Right lobe of liver (tissue), 6 donors: ENCODE measurements around the gene ABCA6. TPM values are rescaled to one million over a fixed set of nuclear protein-coding genes. Genes with fewer than 3 reads are reported as not detected.

ENCODE experiments used
- ATAC-seq, 4 donors: fragments of 200-7000 bp; cut with Tn5 transposase; one replicate each; pipeline ENCODE4 v1.9.1; 2020; ENCODE audit warnings: mild to moderate bottlenecking in 4 of 4, moderate library complexity in 4 of 4
- DNase-seq, 3 donors: peaks; one replicate each; pipeline ENCODE4 v3.0.0-alpha.2; 2020
- H3K27ac ChIP-seq, 3 donors: fragments of 200-600 bp; one replicate each; pipeline ENCODE4 v1.8.0; 2022
- H3K27me3 ChIP-seq, 2 donors: fragments of 200-600 bp; one replicate each; pipeline ENCODE4 v1.8.0; 2022
- H3K36me3 ChIP-seq, 4 donors: fragments of 200-600 bp; sonication (generic) in 1 of 4; one replicate each; pipeline versions ENCODE4 v1.5.1 to v1.8.0; 2017 to 2022; ENCODE audit warnings: control low read depth in 1 of 4
- H3K4me1 ChIP-seq, 4 donors: fragments of 200-600 bp; sonication (generic) in 1 of 4; one replicate each; pipeline versions ENCODE4 v1.5.1 to v1.8.0; 2017 to 2022; ENCODE audit warnings: control low read depth in 1 of 4
- H3K4me3 ChIP-seq, 3 donors: fragments of 200-600 bp; one replicate each; pipeline ENCODE4 v1.8.0; 2022
- H3K9me3 ChIP-seq, 4 donors: fragments of 200-600 bp; sonication (generic) in 1 of 4; one replicate each; pipeline versions ENCODE4 v1.5.1 to v1.8.0; 2017 to 2022; ENCODE audit warnings: control low read depth in 1 of 4
- POLR2A ChIP-seq: fragments of 450-650 bp; IDR thresholded peaks from one replicate; pipeline ENCODE4 v1.6.1; 2017; ENCODE audit warnings: antibody characterized with exemption, mild to moderate bottlenecking
- WGBS: methylation state at CpG from one replicate; pipeline ENCODE4 v1.1.6; 2018; ENCODE audit warnings: low coverage, low lambda C conversion rate; ENCODE audit not compliant: insufficient coverage; ENCODE audit errors: missing lambda C conversion rate; 5-methylcytosine and 5-hydroxymethylcytosine counted together
- intact Hi-C, 2 donors: fragments of 100-400 bp; cut with DNase I; formaldehyde crosslinking; loops; one replicate each; pipeline versions ENCODE4 v1.11.2 to v1.14.1; 2022
- total RNA-seq, 6 experiments: library from RNA; depleted of rRNA in 2 of 6; stranded (reverse); fragments of >200 nt in 2 of 6; fragmentation: NEBNext Ultra II Directional in 3 of 6; extraction: Animal tissue kit (Norgen Biotek cat#: 25700) in 3 of 6; gene quantifications; one replicate each; pipeline versions ENCODE4 v1.1.0 to v1.2.4, GENCODE V29; 2016 to 2023
- TF ChIP-seq, protein P1 (sequence below), 4 donors: fragments of 200-600 bp in 3 of 4; fragments of 450-650 bp in 1 of 4; IDR thresholded peaks; one replicate each; pipeline versions ENCODE4 v1.5.1 to v1.8.0; 2016 to 2022; ENCODE audit warnings: antibody characterized with exemption in 4 of 4, mild to moderate bottlenecking in 2 of 4
- donor health status: DM: no; HTN: yes; CAD: no.
- donor health status: DM: no; HTN: no; CAD: no.
- donor health status: DM: no; HTN: no; CAD: no.
- donor health status: DM: no; HTN: yes; CAD: no.
- donor health status: DM: no; HTN: yes; CAD: no.

ABCA6 gene
- total RNA-seq, 6 experiments from 2014 or later: 54.7 to 155 (median 86.2) TPM

DNA sequence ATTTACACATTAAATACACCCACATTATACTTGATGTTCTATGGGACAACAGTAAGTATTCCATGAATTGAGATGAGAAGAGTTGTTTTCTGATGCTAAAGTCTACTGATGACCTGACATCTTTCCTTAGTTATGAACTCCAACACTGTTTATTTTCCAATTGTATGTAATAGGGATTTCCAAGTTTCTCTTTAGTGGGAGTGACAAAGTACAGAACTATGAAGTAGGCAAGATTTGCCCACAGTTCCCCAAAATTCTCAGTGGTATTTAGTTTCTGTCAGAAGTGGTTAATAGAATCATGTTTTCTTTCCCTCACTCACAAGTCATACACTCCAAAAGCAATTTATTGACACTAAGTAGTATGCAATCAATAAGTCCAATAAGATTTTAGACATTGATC lies 22.5 kb upstream of the ABCA6 start:
- Histone ChIP-seq H3K4me1 (no peaks in the 10 kb centered on the region), H3K27me3 (no peaks in the 10 kb centered on the region), H3K36me3 (no peaks in the 10 kb centered on the region), H3K4me3 (no peak overlapping the region), H3K9me3 (no peaks in the 10 kb centered on the region), H3K27ac (no peak overlapping the region)
- ATAC-seq (no peak), DNase-seq (no peak)
- intact Hi-C loops: no loop called here
- TF ChIP-seq POLR2A: no peak
- TF ChIP-seq, protein P1, sequence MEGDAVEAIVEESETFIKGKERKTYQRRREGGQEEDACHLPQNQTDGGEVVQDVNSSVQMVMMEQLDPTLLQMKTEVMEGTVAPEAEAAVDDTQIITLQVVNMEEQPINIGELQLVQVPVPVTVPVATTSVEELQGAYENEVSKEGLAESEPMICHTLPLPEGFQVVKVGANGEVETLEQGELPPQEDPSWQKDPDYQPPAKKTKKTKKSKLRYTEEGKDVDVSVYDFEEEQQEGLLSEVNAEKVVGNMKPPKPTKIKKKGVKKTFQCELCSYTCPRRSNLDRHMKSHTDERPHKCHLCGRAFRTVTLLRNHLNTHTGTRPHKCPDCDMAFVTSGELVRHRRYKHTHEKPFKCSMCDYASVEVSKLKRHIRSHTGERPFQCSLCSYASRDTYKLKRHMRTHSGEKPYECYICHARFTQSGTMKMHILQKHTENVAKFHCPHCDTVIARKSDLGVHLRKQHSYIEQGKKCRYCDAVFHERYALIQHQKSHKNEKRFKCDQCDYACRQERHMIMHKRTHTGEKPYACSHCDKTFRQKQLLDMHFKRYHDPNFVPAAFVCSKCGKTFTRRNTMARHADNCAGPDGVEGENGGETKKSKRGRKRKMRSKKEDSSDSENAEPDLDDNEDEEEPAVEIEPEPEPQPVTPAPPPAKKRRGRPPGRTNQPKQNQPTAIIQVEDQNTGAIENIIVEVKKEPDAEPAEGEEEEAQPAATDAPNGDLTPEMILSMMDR (IDR thresholded peaks at IDR 0.05): no peak

DNA sequence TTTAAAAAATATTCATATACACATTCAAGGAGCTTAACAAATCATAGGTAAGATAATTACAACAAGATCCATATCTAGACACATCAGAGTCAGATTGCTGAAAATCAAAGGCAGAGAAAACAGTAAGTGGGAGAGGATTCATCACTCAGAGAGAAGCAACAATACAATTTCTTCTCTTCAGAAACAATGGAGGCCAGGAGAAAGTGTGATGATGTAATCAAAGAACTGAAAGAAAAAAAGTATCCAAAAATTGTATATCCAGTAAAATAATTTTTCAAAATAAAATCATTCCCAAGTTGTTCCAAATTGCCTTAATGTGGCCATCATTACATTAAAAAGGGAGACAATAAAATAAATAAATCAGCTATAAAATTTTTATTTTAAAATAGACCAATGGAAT lies 17.7 kb upstream of the ABCA6 start:
- H3K27me3 ChIP-seq: no peaks in the 10 kb centered on the region
- H3K27ac ChIP-seq: no peak overlapping the region

DNA sequence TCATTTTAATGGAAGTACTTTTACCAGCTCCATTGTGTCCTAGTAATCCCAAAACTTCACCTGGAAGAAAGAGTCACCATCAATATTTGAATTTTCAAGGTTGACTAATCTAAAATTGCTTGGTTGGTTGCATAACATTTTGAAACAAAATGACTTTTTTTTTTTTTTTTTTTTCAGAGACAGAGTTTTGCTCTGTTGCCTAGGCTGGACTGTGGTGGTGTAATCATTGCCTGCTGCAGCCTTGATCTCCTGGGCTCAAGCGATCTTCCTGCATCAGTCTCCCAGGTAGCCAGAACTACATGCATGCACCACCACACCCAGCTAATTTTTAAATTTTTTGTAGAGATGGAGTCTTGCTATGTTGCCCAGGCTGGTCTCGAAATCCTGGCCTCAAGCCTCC lies 12.6 kb upstream of the ABCA6 start:
- WGBS: 22% methylated on average over 1 of the region's 2 CpGs
- intact Hi-C loops: no loop called here
- no peaks in the 10 kb centered on the region for H3K9me3 ChIP-seq
- H3K36me3 ChIP-seq: no peaks in the 10 kb centered on the region
- H3K27me3 ChIP-seq: no peaks in the 10 kb centered on the region
- H3K4me3 ChIP-seq: no peak overlapping the region
- TF ChIP-seq, protein P1 (IDR thresholded peaks at IDR 0.05): no peak
- TF ChIP-seq POLR2A: no peak
- no peak overlapping the region for H3K27ac ChIP-seq
- DNase-seq: no peak
- peak in 2 of 4 donors; percentile 21 to 53 for ATAC-seq
- no peaks in the 10 kb centered on the region for H3K4me1 ChIP-seq

More for the DNA sequence above, 17.7 kb upstream of the ABCA6 start:
- Histone ChIP-seq H3K4me3 (no peak overlapping the region), H3K36me3 (no peaks in the 10 kb centered on the region), H3K9me3 (no peaks in the 10 kb centered on the region), H3K4me1 (no peaks in the 10 kb centered on the region)
- intact Hi-C loops: no loop called here
- no peak for DNase-seq
- TF ChIP-seq, protein P1 (IDR thresholded peaks at IDR 0.05): no peak
- TF ChIP-seq POLR2A: no peak
- no peak for ATAC-seq

DNA sequence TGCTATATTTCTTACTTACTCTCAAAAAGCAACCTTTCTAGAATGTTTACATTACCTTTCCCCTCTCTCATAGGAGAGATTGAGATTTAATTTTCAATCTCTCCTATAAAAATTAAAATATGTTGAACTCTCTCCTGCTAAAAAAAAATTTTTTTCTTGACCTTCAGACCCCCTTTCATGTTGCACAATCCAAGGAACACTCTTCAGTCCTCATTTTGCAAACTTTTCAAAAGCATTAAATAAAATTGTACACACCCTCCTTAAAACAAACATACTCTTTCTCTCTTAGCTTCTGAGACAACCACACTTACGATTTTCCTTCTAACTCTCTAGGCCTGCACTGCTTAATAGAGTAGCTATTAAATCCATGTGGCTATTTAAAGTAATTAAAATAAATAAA lies 8.6 kb upstream of the ABCA6 start:
- no peak overlapping the region for H3K4me3 ChIP-seq
- 53% methylated on average over 1 of the region's 1 CpG for WGBS
- no peaks in the 10 kb centered on the region for H3K4me1 ChIP-seq
- no peak for DNase-seq
- intact Hi-C loops: no loop called here
- H3K36me3 ChIP-seq: peaks cover 0 to 4% (median 0%) of the 10 kb centered on the region in 4 donors
- TF ChIP-seq POLR2A: no peak
- TF ChIP-seq, protein P1 (IDR thresholded peaks at IDR 0.05): no peak
- H3K27ac ChIP-seq: no peak overlapping the region
- no peaks in the 10 kb centered on the region for H3K9me3 ChIP-seq
- H3K27me3 ChIP-seq: no peaks in the 10 kb centered on the region
- ATAC-seq: no peak

DNA sequence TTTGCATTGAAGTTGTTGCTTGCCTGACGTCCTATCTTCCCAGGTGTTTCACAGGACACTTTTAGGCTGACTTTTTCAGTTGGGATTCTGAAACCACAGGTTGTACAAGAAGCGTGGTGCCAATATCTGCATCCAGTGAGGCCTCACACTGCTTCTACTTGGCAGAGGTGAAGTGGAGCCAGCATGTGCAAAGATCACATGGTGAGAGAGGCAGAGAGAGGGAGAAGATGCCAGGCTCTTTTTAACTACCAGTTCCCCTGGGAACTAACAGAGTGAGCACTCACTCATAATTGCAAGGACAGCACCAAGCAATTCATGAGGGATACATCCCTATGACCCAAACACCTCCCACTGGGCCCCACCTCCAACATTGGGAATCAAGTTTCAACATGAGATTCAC lies 5.8 kb upstream of the ABCA6 start:
- Histone ChIP-seq H3K4me1 (peaks cover 0 to 22% (median 11%) of the 10 kb centered on the region in 4 donors), H3K27me3 (no peaks in the 10 kb centered on the region), H3K9me3 (no peaks in the 10 kb centered on the region), H3K4me3 (no peak overlapping the region), H3K36me3 (peaks cover 0 to 4% (median 0%) of the 10 kb centered on the region in 4 donors), H3K27ac (no peak overlapping the region)
- DNase-seq (peak in 1 of 3 donors; percentile 49), ATAC-seq (peak in 2 of 4 donors; percentile 41 to 55)
- TF ChIP-seq POLR2A: no peak
- TF ChIP-seq, protein P1 (IDR thresholded peaks at IDR 0.05): no peak
- WGBS: 72% methylated on average over 2 of the region's 2 CpGs
- intact Hi-C loops: no loop called here
